Transverse colon (tissue), 3 donors: ENCODE results near the gene LGI2.

ENCODE experiments used
- CTCF ChIP-seq, 5 experiments: fragments of 200-600 bp in 3 of 5; fragments of 450-650 bp in 2 of 5; sonication (generic) in 3 of 5; IDR thresholded peaks; 1 replicate in 2 of 5; 2 replicates in 3 of 5; pipeline ENCODE4 v1.5.1; 2016 to 2017; ENCODE audit warnings: antibody characterized with exemption in 5 of 5, inconsistent platforms in 3 of 5, mild to moderate bottlenecking in 2 of 5, moderate library complexity in 1 of 5
- EP300 ChIP-seq: sonication (generic); formaldehyde crosslinking; IDR thresholded peaks from one replicate; pipeline ENCODE4 v1.6.1; 2017; ENCODE audit warnings: antibody characterized with exemption, low read depth
- POLR2A ChIP-seq: fragments of 450-650 bp; IDR thresholded peaks from one replicate; pipeline ENCODE4 v1.6.1; 2016; ENCODE audit warnings: antibody characterized with exemption, mild to moderate bottlenecking, moderate library complexity

- TF ChIP-seq EP300 (no peak), CTCF (IDR thresholded peaks at IDR 0.05) (no peak), POLR2A (no peak)
These were observed 74.7 kb downstream of the LGI2 start for GRCh38 chr4:24956091-24956490.
